ENCODE data around the gene DIPK2A. TPM values are rescaled to one million over a fixed set of nuclear protein-coding genes. Genes with fewer than 3 reads are reported as not detected.

Gene DIPK2A
- total RNA-seq, 4 donors from 2014 or later: 18.9 to 30.9 (median 21.7) TPM

DNA sequence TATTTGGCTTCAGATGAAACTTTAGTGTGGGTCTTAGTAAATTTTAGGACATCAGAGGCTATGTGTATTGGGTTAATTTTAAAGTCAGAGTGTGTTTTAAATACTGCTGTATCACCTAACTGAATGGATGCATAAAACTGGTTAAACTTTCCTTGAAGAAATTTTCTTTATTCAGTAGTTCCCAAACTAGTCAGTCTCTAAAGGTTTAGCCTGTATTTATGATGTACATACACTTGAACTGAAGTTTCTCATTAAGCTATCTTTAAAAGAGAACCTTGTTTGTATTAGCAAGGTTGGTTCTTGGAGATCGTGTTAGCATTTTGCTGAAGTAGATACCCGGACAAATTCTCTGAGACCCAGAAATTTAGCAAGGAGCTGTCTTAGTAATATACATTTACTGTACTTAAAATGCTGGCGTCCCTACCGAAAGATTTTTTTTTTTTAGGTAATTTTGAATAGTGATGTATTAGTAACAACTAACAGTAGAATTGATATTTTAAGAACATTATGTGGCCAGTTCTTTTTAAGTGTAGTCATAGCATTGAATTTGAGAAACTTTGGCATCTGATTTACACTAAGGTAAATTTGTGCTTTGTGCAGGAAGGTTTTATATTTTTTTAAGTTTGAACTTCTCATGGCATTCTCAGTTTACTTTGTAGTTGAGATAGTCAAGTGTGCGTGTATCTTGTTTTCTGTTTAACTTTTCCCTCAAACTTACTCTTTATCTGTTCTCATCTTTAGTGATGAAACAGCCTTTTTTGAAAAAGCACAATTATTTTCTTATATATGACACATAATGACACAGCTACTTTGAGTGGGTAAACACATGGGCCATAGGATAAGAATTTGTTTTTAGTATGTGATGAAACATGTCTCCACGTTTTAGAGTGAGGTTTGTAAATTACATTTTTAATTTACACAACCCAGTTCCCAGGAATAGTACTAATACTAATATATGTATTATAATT, 2.9 kb downstream of the DIPK2A start:
- TF ChIP-seq, protein P1, sequence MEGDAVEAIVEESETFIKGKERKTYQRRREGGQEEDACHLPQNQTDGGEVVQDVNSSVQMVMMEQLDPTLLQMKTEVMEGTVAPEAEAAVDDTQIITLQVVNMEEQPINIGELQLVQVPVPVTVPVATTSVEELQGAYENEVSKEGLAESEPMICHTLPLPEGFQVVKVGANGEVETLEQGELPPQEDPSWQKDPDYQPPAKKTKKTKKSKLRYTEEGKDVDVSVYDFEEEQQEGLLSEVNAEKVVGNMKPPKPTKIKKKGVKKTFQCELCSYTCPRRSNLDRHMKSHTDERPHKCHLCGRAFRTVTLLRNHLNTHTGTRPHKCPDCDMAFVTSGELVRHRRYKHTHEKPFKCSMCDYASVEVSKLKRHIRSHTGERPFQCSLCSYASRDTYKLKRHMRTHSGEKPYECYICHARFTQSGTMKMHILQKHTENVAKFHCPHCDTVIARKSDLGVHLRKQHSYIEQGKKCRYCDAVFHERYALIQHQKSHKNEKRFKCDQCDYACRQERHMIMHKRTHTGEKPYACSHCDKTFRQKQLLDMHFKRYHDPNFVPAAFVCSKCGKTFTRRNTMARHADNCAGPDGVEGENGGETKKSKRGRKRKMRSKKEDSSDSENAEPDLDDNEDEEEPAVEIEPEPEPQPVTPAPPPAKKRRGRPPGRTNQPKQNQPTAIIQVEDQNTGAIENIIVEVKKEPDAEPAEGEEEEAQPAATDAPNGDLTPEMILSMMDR (IDR thresholded peaks at IDR 0.05; ENCODE audit: low read depth): no peak

DNA sequence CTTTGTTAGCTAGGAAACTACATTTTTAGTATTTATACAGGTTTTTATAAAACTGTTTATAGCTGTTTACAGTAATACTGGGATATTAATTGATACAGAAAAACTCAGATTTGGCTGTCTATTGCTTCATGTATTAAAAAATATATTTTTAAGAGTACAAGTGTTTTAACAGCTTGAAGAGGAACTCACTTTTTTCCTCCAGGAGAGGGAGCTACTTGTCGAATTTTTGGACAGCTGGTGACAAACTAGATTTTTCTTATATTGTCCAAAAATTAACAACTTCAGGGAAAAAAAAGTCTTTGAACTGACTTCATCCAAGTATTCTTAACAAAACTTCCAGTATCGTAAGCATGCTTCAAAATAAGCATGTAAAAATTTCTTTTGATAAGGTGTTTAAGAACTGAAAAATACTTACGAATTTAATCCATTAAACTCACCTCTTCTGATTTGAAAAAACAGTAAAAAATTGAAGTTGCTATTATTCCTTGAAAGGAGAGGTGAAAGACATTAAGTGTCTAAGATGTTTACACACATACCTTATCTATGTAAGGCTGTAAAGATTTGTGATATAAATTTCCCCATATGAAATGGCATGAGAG, 4.0 kb downstream of the DIPK2A start:
- TF ChIP-seq, protein P1 (IDR thresholded peaks at IDR 0.05; ENCODE audit: low read depth): no peak

DNA sequence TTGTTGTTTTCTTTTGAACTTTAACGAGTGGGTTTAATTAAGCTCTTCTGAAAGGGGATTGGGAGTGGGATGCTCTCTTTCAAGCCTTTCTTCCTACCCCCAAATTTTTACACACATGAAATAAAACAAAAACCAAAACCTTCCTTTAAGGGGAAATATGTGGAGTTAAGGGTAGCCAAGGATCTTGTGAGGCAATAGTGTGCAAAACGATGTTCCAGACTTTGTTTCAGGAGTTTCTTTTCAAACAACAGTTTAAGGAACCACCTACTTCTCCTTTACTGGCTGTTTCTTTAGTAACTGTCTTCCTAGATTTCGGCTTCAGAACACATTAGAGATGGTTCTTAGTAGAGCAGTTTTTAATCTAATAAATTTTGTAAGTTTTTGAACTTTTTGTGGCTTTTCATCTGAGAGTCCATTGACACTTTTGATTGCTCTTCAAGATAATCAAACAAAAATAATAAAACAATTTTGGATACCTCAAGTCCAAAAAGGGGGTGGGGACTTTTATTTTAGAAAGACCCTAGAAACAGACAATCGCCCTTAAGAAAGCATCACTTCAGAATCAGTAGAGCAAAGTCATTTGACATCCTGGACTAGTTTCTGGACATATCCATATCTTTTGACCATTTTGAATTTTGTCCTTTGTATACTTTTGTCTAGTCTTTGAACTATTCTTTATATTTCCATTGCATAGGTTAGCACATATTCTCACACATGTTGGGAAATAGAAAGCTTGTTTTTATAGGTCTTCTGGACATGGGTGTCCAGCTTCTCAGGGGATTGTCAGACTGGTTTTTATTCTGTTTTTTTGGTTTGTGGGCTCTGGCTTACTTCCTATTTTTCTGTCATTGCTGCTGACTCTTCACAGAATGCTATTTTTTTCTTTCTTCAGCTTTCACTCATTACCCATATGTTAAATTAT, 6.0 kb downstream of the DIPK2A start:
- TF ChIP-seq, protein P1 (IDR thresholded peaks at IDR 0.05; ENCODE audit: low read depth): no peak

DNA sequence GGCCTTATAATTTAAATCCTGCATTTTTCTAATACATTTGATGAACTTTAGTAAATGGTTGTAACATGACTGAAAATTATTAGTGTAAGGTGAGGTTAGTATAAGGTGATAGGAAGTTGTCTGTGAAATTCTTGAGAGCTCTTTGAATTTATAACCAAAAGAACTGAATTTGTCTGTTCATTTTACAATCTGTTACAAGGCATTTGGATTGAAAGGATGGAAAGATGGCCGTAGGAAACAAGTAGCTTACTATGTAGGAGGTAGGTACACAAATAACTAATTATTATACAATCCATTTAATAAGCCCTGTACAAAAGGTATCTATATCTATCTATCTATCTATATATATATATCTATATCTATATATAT, 6.6 kb downstream of the DIPK2A start:
- TF ChIP-seq, protein P1 (IDR thresholded peaks at IDR 0.05; ENCODE audit: low read depth): no peak

DNA sequence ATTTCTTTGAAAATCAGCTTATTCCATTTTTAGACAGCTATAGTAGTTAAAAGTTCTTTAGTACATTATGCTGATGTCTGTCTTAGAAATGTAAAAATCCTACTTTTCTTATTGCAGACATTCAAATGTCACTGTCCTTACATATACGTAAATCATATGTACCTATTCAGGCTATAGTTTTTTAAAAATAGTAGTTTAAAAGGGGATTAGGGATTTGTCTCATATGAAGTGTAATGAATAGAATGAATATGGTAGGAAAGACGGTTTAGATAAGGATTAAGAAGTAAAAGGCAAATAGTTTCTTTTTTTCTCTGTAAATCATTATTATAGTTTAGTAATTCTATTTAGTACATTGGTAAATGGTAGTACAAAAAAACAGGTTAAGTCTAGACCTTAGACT, 7.4 kb downstream of the DIPK2A start:
- TF ChIP-seq, protein P1 (IDR thresholded peaks at IDR 0.05; ENCODE audit: low read depth): no peak

DNA sequence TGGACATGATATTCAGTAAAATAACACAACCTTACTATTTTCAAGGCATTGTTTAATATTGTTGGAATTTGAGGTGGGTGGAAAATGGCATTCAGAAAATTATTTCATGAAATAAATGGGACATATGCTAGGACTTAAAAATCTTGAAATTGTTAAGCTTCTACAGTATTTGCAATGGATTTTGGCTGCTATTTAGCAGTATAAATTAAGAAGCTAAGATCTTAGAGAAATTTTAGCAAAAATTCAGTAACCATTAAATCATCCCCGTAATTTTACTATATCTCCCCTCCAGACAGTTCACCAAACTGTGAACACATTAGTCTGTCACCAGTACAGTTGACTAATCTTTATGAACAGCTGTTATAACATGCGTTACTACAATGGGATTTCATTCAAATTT, 8.2 kb downstream of the DIPK2A start:
- TF ChIP-seq, protein P1 (IDR thresholded peaks at IDR 0.05; ENCODE audit: low read depth): no peak
